GM20431 (cell line): ENCODE data around the gene PITHD1.
"Not testable (repeated sequence)": the region's sequence is repeated elsewhere in the genome, so short reads cannot be mapped to it uniquely, and the experiment has no call there.

Source experiments
- in situ Hi-C: fragments of 300-500 bp; cut with MseI, MboI; formaldehyde crosslinking; loops from one replicate; pipeline ENCODE4 v1.15.0; 2020; ENCODE audit warnings: low sequenced_read_pairs; ENCODE audit not compliant: unreplicated experiment

The PITHD1 gene

GRCh38 chr1:23777979-23778814 lies at the start of gene PITHD1:
PITHD1 (plus strand) TSS chr1:23778418; CDS start chr1:23778516, 98 bp downstream.
- in situ Hi-C loops: no loop called here

- in situ Hi-C loops: no loop called here
Measured at GRCh38 chr1:23732363-23733224, 45.6 kb upstream of the PITHD1 start.

GRCh38 chr1:23733281-23733680 lies 44.9 kb upstream of the PITHD1 start:
- in situ Hi-C loops: not testable (repeated sequence)

GRCh38 chr1:23736437-23737134 lies 41.6 kb upstream of the PITHD1 start:
- in situ Hi-C loops: no loop called here

- in situ Hi-C loops: no loop called here
Measured at GRCh38 chr1:23741609-23742008, 36.6 kb upstream of the PITHD1 start.

GRCh38 chr1:23742670-23743286 lies 35.4 kb upstream of the PITHD1 start:
- in situ Hi-C loops: no loop called here

GRCh38 chr1:23743287-23744152 lies 34.7 kb upstream of the PITHD1 start, which contains the start of gene ELOA:
ELOA (plus strand) TSS chr1:23743471; CDS start chr1:23743504, 33 bp downstream.
- in situ Hi-C loops: no loop called here

- in situ Hi-C loops: no loop called here
Measured at GRCh38 chr1:23745515-23745914, 32.7 kb upstream of the PITHD1 start.

GRCh38 chr1:23748016-23748415 lies 30.2 kb upstream of the PITHD1 start:
- in situ Hi-C loops: no loop called here

- in situ Hi-C loops: loop anchor here (10.0 kb wide), 1 partner anchor 56 kb away; the partner anchor contains the start of gene RPL11
Measured at GRCh38 chr1:23751050-23751814, 27.0 kb upstream of the PITHD1 start.

- in situ Hi-C loops: loop anchor here (10.0 kb wide), 1 partner anchor 57 kb away; the partner anchor contains the start of gene RPL11
Measured at GRCh38 chr1:23751815-23752200, 26.4 kb upstream of the PITHD1 start.

GRCh38 chr1:23752909-23753308 lies 25.3 kb upstream of the PITHD1 start:
- in situ Hi-C loops: loop anchor here (10.0 kb wide), 1 partner anchor 58 kb away; the partner anchor contains the start of gene RPL11

GRCh38 chr1:23756676-23757075 lies 21.5 kb upstream of the PITHD1 start:
- in situ Hi-C loops: loop anchor here (10.0 kb wide), 1 partner anchor 62 kb away; the partner anchor contains the start of gene RPL11

- in situ Hi-C loops: loop anchor here (10.0 kb wide), 1 partner anchor 63 kb away; the partner anchor contains the start of gene RPL11
Measured at GRCh38 chr1:23757812-23758211, 20.4 kb upstream of the PITHD1 start.

GRCh38 chr1:23759277-23759676 lies 18.9 kb upstream of the PITHD1 start:
- in situ Hi-C loops: loop anchor here (10.0 kb wide), 1 partner anchor 64 kb away; the partner anchor contains the start of gene RPL11

- in situ Hi-C loops: no loop called here
Measured at GRCh38 chr1:23763041-23763577, 15.1 kb upstream of the PITHD1 start.

GRCh38 chr1:23768733-23769132 lies 9.5 kb upstream of the PITHD1 start:
- in situ Hi-C loops: no loop called here
